GM12878 (cell line): ENCODE data around the gene SETBP1. TPM values are rescaled to one million over a fixed set of nuclear protein-coding genes. Genes with fewer than 3 reads are reported as not detected.
A peak's percentile ranks its signal among the peaks of the same experiment; 100 is the strongest.

ENCODE experiments used
- ATAC-seq: fragments of 200-7000 bp; cut with Tn5 transposase; 3 replicates; pipeline ENCODE4 v1.9.1; 2020; ENCODE audit warnings: mild to moderate bottlenecking, moderate library complexity
- BruUV-seq: library from RNA; stranded (reverse); fragments of 400-500 nt; replicated peaks from 2 replicates; lab custom pipeline; 2021; lab: Mats Ljungman, UMichigan
- CTCF ChIA-PET: fragments of 300-600 bp; sonication (Branson Sonifier 250); formaldehyde crosslinking; extraction: SDS; loops from one replicate; lab custom pipeline; 2021; ENCODE audit warnings: inconsistent platforms; lab: Yijun Ruan, JAX
- POLR2A ChIA-PET: fragments of 350-600 bp; formaldehyde crosslinking; extraction: SDS; loops from one replicate; lab custom pipeline; 2021; ENCODE audit warnings: inconsistent platforms; lab: Charles Lee
- RAD21 ChIA-PET: fragments of 300-600 bp; sonication (Branson Sonifier 250); formaldehyde crosslinking; loops from one replicate; lab custom pipeline; 2023; ENCODE audit warnings: antibody characterized with exemption; ENCODE audit not compliant: unreplicated experiment; lab: Charles Lee
- SMC1A ChIA-PET: fragments of 300-600 bp; sonication (Branson Sonifier 250); formaldehyde crosslinking; loops from one replicate; lab custom pipeline; 2023; ENCODE audit not compliant: unreplicated experiment, uncharacterized antibody; lab: Charles Lee
- DNase-seq: peaks from one replicate; pipeline ENCODE4 v3.0.0-alpha.2; 2011; ENCODE audit warnings: low read depth, low spot score
- FAIRE-seq: peaks from 3 replicates; lab custom pipeline; 2011; peaks lifted over from hg19 to GRCh38; lab: Jason Lieb, UNC
- H2AFZ ChIP-seq: 2 replicates; pipeline ENCODE4 v1.6.0; 2011; ENCODE audit warnings: low read depth, low read length, control low read depth; ENCODE audit not compliant: control insufficient read depth
- H3K27ac ChIP-seq: 2 replicates; pipeline ENCODE4 v1.5.1; 2011; ENCODE audit warnings: control low read depth; ENCODE audit not compliant: control insufficient read depth, insufficient read depth
- H3K27me3 ChIP-seq, 2 experiments: replicated peaks in 1 of 2; 2 replicates each; pipeline versions ENCODE4 v1.6.0 to v1.6.1; 2011; ENCODE audit warnings: low read length in 1 of 2; ENCODE audit not compliant: control insufficient read depth in 2 of 2, insufficient read depth in 2 of 2
- H3K36me3 ChIP-seq, 2 experiments: 2 replicates each; pipeline ENCODE4 v1.5.1; 2011; ENCODE audit warnings: low read length in 1 of 2; ENCODE audit not compliant: control insufficient read depth in 2 of 2, insufficient read depth in 2 of 2
- H3K4me1 ChIP-seq: 2 replicates; pipeline ENCODE4 v1.6.1; 2011; ENCODE audit warnings: mild to moderate bottlenecking, low read length, moderate library complexity, mixed read lengths; ENCODE audit not compliant: control insufficient read depth, insufficient read depth
- H3K4me2 ChIP-seq: 2 replicates; pipeline ENCODE4 v1.6.0; 2011; ENCODE audit warnings: control low read depth; ENCODE audit not compliant: control insufficient read depth, insufficient read depth
- H3K4me3 ChIP-seq: fragments of 200-600 bp; sonication (generic); 2 replicates; pipeline ENCODE4 v1.5.1; 2016
- H3K79me2 ChIP-seq: 2 replicates; pipeline ENCODE4 v1.6.0; 2011; ENCODE audit warnings: low read length; ENCODE audit not compliant: control insufficient read depth, insufficient read depth
- H3K9ac ChIP-seq: 2 replicates; pipeline ENCODE4 v1.8.0; 2011; ENCODE audit warnings: low read length, control low read depth, mixed read lengths; ENCODE audit not compliant: control insufficient read depth, insufficient read depth
- H3K9me3 ChIP-seq: replicated peaks from 3 replicates; pipeline ENCODE4 v1.5.1; 2011; ENCODE audit warnings: mild to moderate bottlenecking, low read length; ENCODE audit not compliant: control insufficient read depth, insufficient read depth
- H4K20me1 ChIP-seq: 2 replicates; pipeline ENCODE4 v1.6.0; 2011; ENCODE audit not compliant: control insufficient read depth, insufficient read depth
- BHLHE40 ChIP-seq, 2 experiments: fragments of 450-650 bp in 1 of 2; IDR thresholded peaks; 2 replicates each; pipeline ENCODE4 v1.6.1; 2011 to 2017; ENCODE audit warnings: low read depth in 2 of 2, borderline replicate concordance in 1 of 2, improper control_type of control experiment in 1 of 2, low read length in 1 of 2, mild to moderate bottlenecking in 1 of 2
- IKZF2 ChIP-seq, 2 experiments: fragments of 450-650 bp; IDR thresholded peaks; 2 replicates each; pipeline ENCODE4 v1.6.1; 2017; ENCODE audit warnings: mild to moderate bottlenecking in 2 of 2, moderate library complexity in 2 of 2
- POLR2AphosphoS2 ChIP-seq: IDR thresholded peaks from 2 replicates; pipeline ENCODE4 v1.6.1; 2011; ENCODE audit warnings: low read depth, mild to moderate bottlenecking, low read length, improper control_type of control experiment, moderate library complexity
- RFX5 ChIP-seq: IDR thresholded peaks from 2 replicates; pipeline ENCODE4 v1.6.1; 2011; ENCODE audit warnings: low read depth, low read length, improper control_type of control experiment
- SMAD5 ChIP-seq: IDR thresholded peaks from 2 replicates; pipeline ENCODE4 v1.6.1; 2016; ENCODE audit warnings: antibody characterized with exemption, low read depth
- SPI1 ChIP-seq: IDR thresholded peaks from 2 replicates; pipeline ENCODE4 v1.6.1; 2011; ENCODE audit warnings: low read depth, mild to moderate bottlenecking, low read length, moderate library complexity, borderline replicate concordance; ENCODE audit not compliant: insufficient read depth
- SREBF1 ChIP-seq: IDR thresholded peaks from 2 replicates; pipeline ENCODE4 v1.6.1; 2012; ENCODE audit warnings: mild to moderate bottlenecking, low read length
- YY1 ChIP-seq: IDR thresholded peaks from 2 replicates; pipeline ENCODE4 v1.6.1; 2011; ENCODE audit warnings: low read depth, mild to moderate bottlenecking, low read length
- ZNF274 ChIP-seq: IDR thresholded peaks from one replicate; pipeline ENCODE4 v1.8.0; 2011; ENCODE audit not compliant: insufficient read length, insufficient read depth
- WGBS: methylation state at CpG from one replicate; pipeline ENCODE4 v1.1.6; 2016; ENCODE audit warnings: low lambda C conversion rate; ENCODE audit not compliant: insufficient replicate concordance, insufficient coverage; ENCODE audit errors: missing lambda C conversion rate; 5-methylcytosine and 5-hydroxymethylcytosine counted together
- in situ Hi-C: fragments of 300-500 bp; cut with MboI; formaldehyde crosslinking; loops from 9 replicates; pipeline ENCODE4 v1.14.3; 2018; ENCODE audit warnings: mixed read lengths
- intact Hi-C: fragments of 100-400 bp; cut with micrococcal nuclease; formaldehyde crosslinking; loops from one replicate; pipeline ENCODE4 v1.14.2; 2022; ENCODE audit not compliant: unreplicated experiment
- polyA plus RNA-seq, 11 experiments: library from polyadenylated mRNA; depleted of rRNA in 4 of 11; unstranded in 6 of 11; stranded (reverse) in 5 of 11; fragments of >200 nt; fragmentation: Nextera tagmentation in 4 of 11; fragmentation: Illumina TruSeq in 1 of 11; extraction: Ambion mirVana in 4 of 11; extraction: Trizol in 1 of 11; gene quantifications; 1 replicate in 1 of 11; 2 replicates in 10 of 11; pipeline versions ENCODE4 v1.2.1 to v1.2.3, GENCODE V29; 2011 to 2016; ENCODE audit warnings: inconsistent platforms in 2 of 11, missing spikeins in 2 of 11, low read depth in 1 of 11
- total RNA-seq, 4 experiments: library from RNA; depleted of rRNA in 3 of 4; stranded (reverse); fragments of >200 nt in 3 of 4; fragmentation: Illumina TruSeq in 1 of 4; extraction: Trizol in 1 of 4; gene quantifications; 2 replicates each; pipeline versions ENCODE4 v1.2.1 to v1.2.3, GENCODE V29; 2013 to 2021
- TF ChIP-seq, protein P1 (sequence below): fragments of 450-650 bp; IDR thresholded peaks from 2 replicates; pipeline ENCODE4 v1.6.1; 2017; ENCODE audit warnings: mild to moderate bottlenecking, moderate library complexity

The SETBP1 gene
- total and polyA plus RNA-seq, 10 of the 15 experiments (the other 5 are each of a cell fraction or from before 2014, with no cell fraction given) = 0.99 to 29.7 (median 8.3) TPM

DNA sequence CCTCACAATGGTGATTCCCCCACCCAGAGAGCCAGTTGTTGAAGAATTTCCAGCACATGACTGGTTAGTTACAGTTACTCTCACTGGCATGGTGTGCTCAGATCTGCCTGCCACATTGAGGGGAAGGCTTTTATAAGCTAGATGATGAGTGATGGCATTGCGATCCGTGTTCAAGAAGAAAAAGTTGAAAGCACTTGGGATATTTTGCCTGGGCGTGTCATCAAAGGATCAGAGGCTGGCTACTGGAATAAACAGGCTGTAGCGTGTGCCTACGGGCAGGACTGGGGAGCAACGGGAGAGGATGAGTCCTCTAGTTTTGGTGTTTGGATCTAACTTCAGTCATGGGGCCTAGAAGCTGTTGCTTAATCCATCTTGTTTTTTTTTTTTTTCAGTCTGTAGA is 175.0 kb downstream of the SETBP1 start:
- TF ChIP-seq POLR2AphosphoS2 = no peak
- no peak for TF ChIP-seq RFX5
- no peak for TF ChIP-seq SMAD5
- no peak for TF ChIP-seq ZNF274
- ChIA-PET CTCF (interaction anchor here (3.9 kb wide), 1 partner anchor 12 kb away, joined by 13 read pairs; no protein-coding TSS in a partner anchor), POLR2A (interaction anchor here (0.6 kb wide), 2 partner anchors 49 to 177 kb away, joined by 3 to 8 read pairs; no protein-coding TSS in a partner anchor), SMC1A (interaction anchor here (1.2 to 2.4 kb wide), 6 partner anchors 9 to 33 kb away, joined by 4 to 9 read pairs (median 4); no protein-coding TSS in a partner anchor), RAD21 (interaction anchor here (0.9 to 2.1 kb wide), 3 partner anchors 14 to 98 kb away, joined by 3 to 4 read pairs (median 4); no protein-coding TSS in a partner anchor)
- no peaks in the 10 kb centered on the region for H3K36me3 ChIP-seq
- H3K4me2 ChIP-seq = no peak overlapping the region
- no peaks in the 10 kb centered on the region for H3K27me3 ChIP-seq
- H3K4me3 ChIP-seq = no peak overlapping the region
- WGBS = 86% methylated on average over 6 of the region's 6 CpGs
- H2AFZ ChIP-seq = no peak overlapping the region
- no peak for ATAC-seq
- H4K20me1 ChIP-seq = no peaks in the 10 kb centered on the region
- peaks cover 7% of the 10 kb centered on the region; the same call in 1 of the 2 replicates for H3K4me1 ChIP-seq
- no peaks in the 10 kb centered on the region for H3K9me3 ChIP-seq
- no peak for DNase-seq
- FAIRE-seq = no peak
- no peak overlapping the region for H3K9ac ChIP-seq
- H3K27ac ChIP-seq = no peak overlapping the region
- BruUV-seq = no TSS peak
- H3K79me2 ChIP-seq = no peaks in the 10 kb centered on the region
- intact Hi-C loops (no loop called here), in situ Hi-C loops (no loop called here)

DNA sequence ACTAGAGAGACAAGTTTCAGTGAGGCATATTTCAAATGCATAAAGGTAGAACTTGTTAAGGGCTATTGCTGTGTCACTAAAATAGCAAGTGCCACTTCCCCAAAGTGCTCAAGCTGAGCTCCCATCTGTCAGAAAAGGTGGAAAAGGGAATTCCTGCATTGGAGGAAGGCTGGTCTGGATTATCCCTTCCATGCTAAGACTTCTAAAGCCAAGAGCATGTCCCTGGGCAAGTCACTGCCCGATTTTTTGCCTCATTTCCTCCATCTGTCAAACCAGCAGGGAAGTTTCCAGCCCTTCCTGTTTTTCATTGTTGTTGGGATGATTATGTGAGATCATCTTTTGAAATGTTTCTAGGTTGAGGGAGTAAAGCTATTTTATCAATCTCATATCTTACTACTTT is 175.5 kb downstream of the SETBP1 start:
- Histone ChIP-seq H3K4me3 (no peak overlapping the region), H3K36me3 (no peaks in the 10 kb centered on the region), H2AFZ (no peak overlapping the region), H3K9me3 (no peaks in the 10 kb centered on the region), H3K27me3 (no peaks in the 10 kb centered on the region), H4K20me1 (no peaks in the 10 kb centered on the region), H3K9ac (no peak overlapping the region), H3K79me2 (no peaks in the 10 kb centered on the region), H3K27ac (no peak overlapping the region), H3K4me2 (no peak overlapping the region), H3K4me1 (peaks cover 7% of the 10 kb centered on the region; the same call in 1 of the 2 replicates)
- ChIA-PET POLR2A (interaction anchor here (0.6 to 1.2 kb wide), 4 partner anchors 11 to 177 kb away, joined by 3 to 4 read pairs (median 3); no protein-coding TSS in a partner anchor), CTCF (interaction anchor here (0.8 kb wide), 1 partner anchor 32 kb away, joined by 3 read pairs; no protein-coding TSS in a partner anchor), SMC1A (interaction anchor here (1.2 to 2.4 kb wide), 6 partner anchors 8 to 33 kb away, joined by 4 to 9 read pairs (median 4); no protein-coding TSS in a partner anchor), RAD21 (interaction anchor here (0.9 to 2.1 kb wide), 4 partner anchors 14 to 98 kb away, joined by 3 to 4 read pairs (median 4); no protein-coding TSS in a partner anchor)
- BruUV-seq = no TSS peak
- no peak for DNase-seq
- 0% methylated on average over 1 of the region's 1 CpG for WGBS
- in situ Hi-C loops = no loop called here
- FAIRE-seq = no peak
- no peak for TF ChIP-seq YY1
- TF ChIP-seq, protein P1, sequence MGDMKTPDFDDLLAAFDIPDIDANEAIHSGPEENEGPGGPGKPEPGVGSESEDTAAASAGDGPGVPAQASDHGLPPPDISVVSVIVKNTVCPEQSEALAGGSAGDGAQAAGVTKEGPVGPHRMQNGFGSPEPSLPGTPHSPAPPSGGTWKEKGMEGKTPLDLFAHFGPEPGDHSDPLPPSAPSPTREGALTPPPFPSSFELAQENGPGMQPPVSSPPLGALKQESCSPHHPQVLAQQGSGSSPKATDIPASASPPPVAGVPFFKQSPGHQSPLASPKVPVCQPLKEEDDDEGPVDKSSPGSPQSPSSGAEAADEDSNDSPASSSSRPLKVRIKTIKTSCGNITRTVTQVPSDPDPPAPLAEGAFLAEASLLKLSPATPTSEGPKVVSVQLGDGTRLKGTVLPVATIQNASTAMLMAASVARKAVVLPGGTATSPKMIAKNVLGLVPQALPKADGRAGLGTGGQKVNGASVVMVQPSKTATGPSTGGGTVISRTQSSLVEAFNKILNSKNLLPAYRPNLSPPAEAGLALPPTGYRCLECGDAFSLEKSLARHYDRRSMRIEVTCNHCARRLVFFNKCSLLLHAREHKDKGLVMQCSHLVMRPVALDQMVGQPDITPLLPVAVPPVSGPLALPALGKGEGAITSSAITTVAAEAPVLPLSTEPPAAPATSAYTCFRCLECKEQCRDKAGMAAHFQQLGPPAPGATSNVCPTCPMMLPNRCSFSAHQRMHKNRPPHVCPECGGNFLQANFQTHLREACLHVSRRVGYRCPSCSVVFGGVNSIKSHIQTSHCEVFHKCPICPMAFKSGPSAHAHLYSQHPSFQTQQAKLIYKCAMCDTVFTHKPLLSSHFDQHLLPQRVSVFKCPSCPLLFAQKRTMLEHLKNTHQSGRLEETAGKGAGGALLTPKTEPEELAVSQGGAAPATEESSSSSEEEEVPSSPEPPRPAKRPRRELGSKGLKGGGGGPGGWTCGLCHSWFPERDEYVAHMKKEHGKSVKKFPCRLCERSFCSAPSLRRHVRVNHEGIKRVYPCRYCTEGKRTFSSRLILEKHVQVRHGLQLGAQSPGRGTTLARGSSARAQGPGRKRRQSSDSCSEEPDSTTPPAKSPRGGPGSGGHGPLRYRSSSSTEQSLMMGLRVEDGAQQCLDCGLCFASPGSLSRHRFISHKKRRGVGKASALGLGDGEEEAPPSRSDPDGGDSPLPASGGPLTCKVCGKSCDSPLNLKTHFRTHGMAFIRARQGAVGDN = no peak
- TF ChIP-seq IKZF2 (IDR thresholded peaks at IDR 0.05) = peak in 1 of 2 experiments; percentile 27; a peak in 1 of 4 replicates
- peak; percentile 47; the same call in 1 of the 2 replicates for TF ChIP-seq SPI1
- TF ChIP-seq SREBF1 = no peak
- TF ChIP-seq BHLHE40 (IDR thresholded peaks at IDR 0.05; ENCODE audit: borderline replicate concordance in 1 of 2, low read depth in 2 of 2, low read length in 1 of 2) = no peak
- ATAC-seq = no peak
- intact Hi-C loops = no loop called here
